Amygdala (tissue), 56 donors: Measurements from ENCODE around the gene CDKN3.
"Not testable (repeated sequence)": the region's sequence is repeated elsewhere in the genome, so short reads cannot be mapped to it uniquely, and the experiment has no call there.

Experiments
- DNase-seq, 56 donors: peaks; one replicate each; lab custom pipeline; 2025; lab: John Stamatoyannopoulos, UW

Gene CDKN3

DNA sequence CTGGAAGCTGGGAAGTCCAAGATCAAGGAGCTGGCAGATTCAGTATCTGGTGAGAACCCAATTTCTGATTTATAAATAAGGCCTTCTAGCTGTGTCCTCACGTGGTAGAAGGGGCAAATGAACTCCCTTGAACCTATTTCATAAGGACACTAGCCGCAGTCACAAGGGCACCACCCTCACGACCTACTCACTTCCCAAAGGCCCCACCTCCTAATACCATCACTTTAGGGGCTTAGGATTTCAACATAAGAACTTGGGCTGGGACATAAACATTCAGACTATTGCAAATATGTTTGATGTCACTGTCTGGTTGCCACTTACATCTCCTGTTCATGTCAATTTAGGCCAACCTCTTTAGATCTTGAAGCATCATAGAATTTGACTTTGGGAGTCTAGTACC, 55.2 kb downstream of the CDKN3 start:
- no peak for DNase-seq

DNA sequence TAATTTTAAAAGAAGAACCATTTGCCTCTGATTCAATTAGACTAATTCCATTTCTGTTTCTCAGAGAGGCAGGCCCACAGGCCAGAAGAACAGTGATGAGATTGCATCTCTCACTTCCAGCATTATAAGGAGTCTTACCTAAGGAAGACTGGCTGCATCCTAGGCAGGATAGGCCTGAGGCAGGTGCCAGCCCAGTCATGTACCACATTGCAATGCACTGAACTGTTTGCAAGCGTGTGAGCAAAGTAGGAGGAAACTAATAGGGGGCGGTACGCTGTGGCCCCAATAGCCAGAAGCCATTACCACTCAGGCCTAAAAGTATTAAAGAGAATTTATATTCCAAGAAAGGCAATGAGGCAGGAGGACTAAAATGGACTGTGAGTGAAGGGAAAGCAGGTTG, 56.4 kb downstream of the CDKN3 start:
- no peak for DNase-seq

DNA sequence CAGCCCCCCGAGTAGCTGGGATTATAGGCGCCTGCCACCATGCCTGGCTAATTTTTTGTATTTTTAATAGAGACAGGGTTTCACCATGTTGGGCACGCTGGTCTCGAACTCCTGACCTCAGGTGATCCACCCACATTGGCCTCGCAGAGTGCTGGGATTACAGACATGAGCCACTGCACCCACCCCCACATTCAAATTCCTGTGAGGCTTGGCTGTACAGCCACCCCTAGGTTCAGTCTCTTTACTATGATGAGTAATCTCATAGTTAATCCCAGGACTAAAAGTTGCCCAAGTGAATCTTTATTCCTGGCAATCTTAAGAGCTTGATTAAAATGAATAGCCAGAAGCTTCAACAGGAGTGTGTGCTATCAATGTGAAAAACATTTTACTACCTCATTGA, 57.2 kb downstream of the CDKN3 start:
- DNase-seq: not testable (repeated sequence)

DNA sequence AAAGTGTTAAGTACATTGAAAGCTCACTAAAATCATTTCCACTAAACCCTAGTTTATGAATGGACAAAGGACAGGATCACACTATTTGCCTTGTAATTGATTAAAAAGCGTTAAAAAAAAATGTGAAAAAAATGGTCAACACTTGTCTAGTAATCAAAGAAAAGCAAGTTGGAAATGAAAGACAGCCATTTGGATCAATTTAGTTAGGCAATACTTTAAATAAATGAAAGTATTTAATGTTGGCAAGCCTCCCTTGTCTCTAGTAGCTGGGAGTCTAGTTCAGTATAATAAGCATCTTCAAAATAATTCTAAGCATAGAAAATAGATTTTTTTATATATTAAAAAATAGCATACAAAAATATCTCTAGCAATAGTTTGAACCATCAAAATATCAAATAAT, 58.6 kb downstream of the CDKN3 start:
- DNase-seq: no peak

DNA sequence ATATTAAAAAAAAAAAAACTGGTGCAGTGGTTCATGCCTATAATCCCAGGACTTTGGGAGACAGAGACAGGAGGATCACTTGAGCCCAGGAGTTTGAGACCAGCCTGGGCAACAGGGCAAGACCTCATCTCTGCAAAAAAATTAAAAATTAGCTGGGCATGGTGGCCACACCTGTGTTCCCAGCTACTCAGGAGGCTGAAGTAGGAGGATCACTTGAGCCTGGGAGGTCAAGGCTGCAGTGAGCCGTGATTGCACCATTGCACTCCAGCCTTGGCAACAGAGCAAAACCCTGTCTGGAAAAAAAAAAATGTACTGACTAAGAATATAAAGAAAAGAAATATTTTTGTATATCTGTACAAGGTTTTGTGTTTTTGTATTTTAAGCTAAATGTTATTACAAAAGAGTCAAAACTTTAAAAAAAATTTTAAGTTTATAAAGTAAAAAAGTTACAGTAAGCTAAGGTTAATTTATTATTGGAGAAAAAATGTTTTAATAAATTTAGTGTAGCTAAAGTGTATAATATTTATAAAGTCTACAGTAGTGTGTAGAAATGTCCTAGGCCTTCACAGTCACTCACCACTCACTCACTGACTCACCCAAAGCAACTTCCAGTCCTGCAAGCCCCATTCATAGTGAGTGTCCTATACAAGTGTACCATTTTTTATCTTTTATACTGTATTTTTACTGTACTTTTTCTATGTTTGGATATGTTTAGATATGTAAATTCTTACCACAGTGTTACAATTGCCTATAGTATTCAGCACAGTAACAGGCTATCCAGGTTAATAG, 60.2 kb downstream of the CDKN3 start:
- DNase-seq: not testable (repeated sequence)

DNA sequence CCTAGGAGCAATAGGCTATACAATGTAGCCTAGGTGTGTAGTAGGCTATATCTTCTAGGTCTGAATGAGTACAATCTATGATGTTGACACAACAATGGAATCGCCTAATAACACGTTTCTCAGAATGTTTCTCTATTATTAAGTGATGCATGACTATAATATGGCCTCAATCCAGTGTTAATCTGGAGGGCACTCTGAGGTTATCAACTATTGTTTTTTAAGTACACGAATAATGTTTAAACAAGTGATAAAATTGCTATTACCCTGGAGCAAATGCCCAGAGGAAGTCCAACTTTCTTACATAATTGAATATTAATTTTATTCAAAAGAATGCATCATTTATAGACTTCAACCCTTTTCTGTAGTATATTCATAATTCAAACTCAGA, 60.8 kb downstream of the CDKN3 start:
- DNase-seq: no peak

DNA sequence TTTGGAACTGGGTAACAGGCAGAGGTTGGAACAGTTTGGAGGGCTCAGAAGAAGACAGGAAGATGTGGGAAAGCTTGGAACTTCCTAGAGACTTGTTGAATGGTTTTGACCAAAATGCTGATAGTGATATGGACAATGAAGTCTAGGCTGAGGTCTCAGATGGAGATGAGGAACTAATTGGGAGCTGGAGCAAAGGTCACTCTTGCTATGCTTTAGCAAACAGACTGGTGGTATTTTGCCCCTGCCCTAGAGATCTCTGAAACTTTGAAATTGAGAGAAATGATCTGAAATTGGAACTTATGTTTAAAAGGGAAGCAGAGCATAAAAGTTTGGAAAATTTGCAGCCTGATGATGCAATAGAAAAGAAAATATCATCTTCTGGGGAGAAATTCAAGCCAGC, 61.7 kb downstream of the CDKN3 start:
- not testable (repeated sequence) for DNase-seq

DNA sequence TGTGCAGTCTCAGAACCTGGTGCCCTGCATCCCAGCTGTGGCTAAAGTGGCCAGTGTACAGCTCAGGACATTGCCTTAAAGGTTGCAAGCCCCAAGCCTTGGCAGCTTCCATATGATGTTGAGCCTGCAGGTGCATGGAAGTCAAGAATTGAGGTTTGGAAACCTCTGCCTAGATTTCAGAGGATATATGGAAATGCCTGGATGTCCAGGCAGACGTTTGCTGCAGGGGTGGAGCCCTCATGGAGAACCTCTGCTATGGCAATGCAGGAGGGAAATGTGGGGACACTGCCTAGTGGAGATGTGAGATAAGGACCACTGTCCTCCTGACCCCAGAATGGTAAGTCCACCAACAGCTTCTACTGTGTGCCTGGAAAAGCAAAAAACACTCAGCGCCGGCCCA, 62.3 kb downstream of the CDKN3 start:
- DNase-seq: no peak

DNA sequence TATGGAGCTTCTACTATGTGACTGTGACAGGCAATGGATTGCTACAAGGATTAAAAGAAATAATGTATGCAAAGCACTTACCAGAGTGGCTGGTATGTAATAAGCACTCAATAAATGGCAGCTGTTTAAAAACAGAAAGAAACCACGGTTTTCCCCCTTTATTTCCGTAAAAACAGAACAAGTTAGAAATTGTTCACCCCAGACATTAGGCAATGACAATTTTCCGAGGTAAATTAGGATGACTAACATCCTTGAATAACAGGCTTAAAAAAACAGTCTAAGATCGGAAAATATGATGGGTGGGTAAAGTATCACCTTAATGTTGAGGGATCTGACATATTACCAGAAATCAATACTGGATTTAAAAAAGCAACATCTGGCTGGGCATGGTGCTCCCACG, 65.2 kb downstream of the CDKN3 start:
- DNase-seq: no peak

DNA sequence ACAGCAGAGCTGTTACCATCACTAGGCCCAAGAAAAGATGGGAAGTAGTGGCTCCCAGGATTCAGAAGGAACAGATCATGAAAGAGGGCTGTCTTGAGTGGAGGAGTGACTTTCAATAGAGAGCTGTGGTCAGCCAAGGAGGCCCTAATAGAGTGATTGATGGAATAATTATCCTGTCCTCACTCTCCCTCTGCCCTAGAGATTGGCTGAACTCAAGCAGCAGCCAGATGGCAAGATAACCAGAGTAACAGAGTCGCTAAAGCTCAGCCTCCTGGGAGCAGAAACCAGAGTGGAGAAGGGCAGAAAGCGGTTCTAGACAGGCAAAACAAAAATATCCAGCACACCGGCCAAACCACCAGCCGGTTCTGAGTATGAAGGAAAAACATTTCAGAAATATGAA, 68.8 kb downstream of the CDKN3 start:
- DNase-seq: no peak

DNA sequence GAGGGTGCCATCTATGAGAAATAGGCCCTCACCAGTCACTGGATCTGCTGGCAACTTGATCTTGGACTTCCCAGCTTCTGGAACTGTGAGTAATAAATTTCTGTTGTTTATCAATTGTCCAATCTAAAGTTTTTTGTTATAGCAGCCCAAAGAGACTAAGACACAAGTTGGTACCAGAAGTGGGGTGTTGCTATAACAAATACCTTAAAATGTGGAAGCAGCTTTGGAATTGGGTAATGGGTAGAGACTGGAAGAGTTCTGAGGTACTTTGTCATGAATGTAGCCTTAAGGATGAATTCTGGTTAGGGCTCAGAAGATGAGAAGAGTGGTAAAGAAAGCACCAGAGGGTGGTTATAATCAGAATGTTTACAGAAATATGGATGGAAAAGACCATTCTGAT, 70.5 kb downstream of the CDKN3 start:
- no peak for DNase-seq
